Measurements from ENCODE around the gene PPP1R14D.

Gene PPP1R14D

DNA sequence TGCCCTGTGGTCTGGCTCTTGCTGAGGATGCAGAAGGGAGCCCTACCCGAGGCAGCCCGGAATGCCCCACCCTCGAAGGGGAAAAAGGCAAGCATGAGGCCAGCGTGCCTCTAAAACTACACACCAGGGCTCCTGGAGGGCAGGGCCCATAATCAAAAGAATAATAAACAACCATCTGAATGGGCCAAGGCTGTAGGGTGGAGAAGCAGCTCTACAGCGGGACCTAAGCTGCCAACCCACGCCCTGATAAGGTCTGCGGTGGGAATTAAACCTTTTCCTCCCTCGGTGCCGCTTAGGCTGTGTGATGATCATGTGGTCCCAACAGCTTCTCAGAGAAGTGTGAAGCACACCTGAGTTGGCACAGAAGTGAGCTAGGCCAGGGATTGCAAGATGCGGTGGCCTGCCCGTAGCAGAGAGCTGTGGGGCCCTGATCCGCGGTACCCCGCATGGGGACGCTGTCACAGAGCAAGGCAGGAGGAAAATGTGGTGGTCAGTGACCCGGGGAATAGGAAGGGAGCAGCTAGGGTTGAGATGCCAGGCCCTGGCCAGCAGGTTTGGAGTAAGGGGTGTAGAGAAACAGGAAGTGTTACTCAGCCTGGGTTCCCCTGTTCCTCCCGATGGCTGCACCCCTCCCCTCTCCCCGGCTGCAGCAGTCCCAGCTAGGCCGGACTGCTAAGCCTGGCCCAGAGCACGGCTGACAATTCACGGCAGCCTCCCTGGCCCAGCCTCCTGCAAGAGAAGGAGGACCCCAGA, 59.8 kb downstream of the PPP1R14D start:
- peak overlapping the region in 19 of 21 experiments; percentile 1 to 84 (median 71) for H3K27ac ChIP-seq
- H3K4me3 ChIP-seq = peak overlapping the region in 1 of 7 experiments; percentile 5

DNA sequence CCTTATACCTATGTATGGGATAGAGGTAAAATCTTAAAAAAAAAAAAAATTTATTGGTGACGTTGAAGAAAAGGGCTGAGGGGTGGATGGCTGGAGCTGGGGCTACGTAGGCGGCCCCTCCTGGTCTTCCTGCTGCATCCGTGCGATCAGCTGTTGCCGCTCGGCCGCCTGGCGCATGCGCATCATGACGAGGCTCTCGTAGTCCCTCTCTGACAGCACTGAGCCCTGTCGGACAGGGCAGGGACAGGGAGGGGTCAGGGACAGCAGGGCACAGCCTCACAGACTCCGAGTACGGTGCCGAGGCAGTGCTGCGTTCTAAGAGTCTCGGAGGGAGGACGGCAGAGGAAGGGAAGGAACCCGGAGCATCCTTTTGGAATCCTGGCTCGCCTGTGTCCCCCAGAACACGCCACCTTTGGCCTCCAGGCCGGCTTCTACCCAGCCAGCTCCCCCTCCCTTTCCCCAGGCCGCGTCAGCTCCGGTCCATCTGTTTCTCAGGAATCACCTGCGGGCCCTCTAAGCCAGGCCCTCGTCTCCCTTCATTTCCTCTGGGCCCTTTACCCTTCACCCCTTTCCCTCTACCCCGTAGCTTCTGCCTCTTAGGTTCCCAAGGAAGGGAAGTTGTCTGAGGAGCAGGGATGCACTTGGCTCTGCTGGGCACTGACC, 60.5 kb downstream of the PPP1R14D start:
- H3K4me3 ChIP-seq = no peak overlapping the region
- H3K27ac ChIP-seq = peak overlapping the region in 10 of 21 experiments; percentile 1 to 84 (median 75)

- Histone ChIP-seq H3K4me3 (no peak overlapping the region), H3K27ac (peak overlapping the region in 6 of 21 experiments; percentile 27 to 83 (median 72))
These were observed 61.3 kb downstream of the PPP1R14D start for GRCh38 chr15:40766906-40767837.

DNA sequence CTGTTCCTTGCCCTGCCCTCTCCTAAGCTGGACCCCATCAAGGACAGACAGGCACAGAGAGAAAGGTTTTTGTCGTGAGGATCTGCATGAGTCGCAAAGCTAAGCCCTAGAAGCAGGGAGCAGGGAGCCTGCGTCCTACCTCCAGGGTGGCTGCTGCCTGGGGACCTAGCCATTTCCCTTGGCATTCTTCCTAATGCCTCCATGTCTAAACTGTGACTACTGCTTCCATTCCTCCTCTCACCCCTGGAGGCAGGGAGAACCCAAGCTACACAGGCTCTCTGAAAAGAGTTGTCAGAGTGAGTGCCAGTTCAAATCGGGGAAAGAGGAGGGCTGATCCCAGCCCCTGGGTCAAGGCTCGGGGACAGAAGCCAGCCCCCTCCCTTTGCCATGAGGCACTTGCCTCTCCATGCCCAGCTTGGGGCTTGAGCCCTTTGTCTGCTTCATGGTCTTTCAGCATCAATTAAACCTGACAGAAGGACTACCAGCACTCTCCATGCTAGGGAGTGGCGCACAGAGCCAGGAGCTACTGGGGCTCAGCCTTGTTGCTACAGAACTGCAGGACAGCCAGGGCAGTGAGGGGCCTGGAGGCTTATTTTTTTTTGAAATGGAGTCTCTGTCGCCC, 62.2 kb downstream of the PPP1R14D start:
- no peak overlapping the region for H3K4me3 ChIP-seq
- peak overlapping the region in 12 of 21 experiments; percentile 26 to 84 (median 54) for H3K27ac ChIP-seq

Measured in skin epidermis (tissue), 12 donors.